IMR-90 (cell line): ENCODE results near the gene CCN6. TPM values are rescaled to one million over a fixed set of nuclear protein-coding genes. Genes with fewer than 3 reads are reported as not detected.

ENCODE experiments used
- ATAC-seq: fragments of 200-7000 bp; cut with Tn5 transposase; 2 replicates; pipeline ENCODE4 v1.9.1; 2020; ENCODE audit warnings: low read depth, mild to moderate bottlenecking, moderate library complexity
- BruUV-seq: library from RNA; stranded (reverse); fragments of 400-500 nt; replicated peaks from 2 replicates; lab custom pipeline; 2021; lab: Mats Ljungman, UMichigan
- CTCF ChIA-PET: fragments of 300-600 bp; formaldehyde crosslinking; extraction: SDS; loops from one replicate; lab custom pipeline; 2021; ENCODE audit warnings: antibody characterized with exemption; lab: Yijun Ruan, JAX
- POLR2A ChIA-PET: fragments of 300-600 bp; sonication (Branson Sonifier 250); formaldehyde crosslinking; loops from one replicate; lab custom pipeline; 2022; ENCODE audit warnings: antibody characterized with exemption; ENCODE audit not compliant: unreplicated experiment; lab: Charles Lee
- DNase-seq: peaks from one replicate; pipeline ENCODE4 v3.0.0; 2013
- H2AFZ ChIP-seq: replicated peaks from 2 replicates; pipeline ENCODE3; 2013; ENCODE audit warnings: low read length, mild to moderate bottlenecking; ENCODE audit not compliant: poor library complexity
- H2AK5ac ChIP-seq: 2 replicates; pipeline ENCODE4 v1.6.1; 2013; ENCODE audit warnings: low read depth, low read length, inconsistent platforms
- H2AK9ac ChIP-seq: replicated peaks from 2 replicates; pipeline ENCODE3; 2013; ENCODE audit warnings: mild to moderate bottlenecking, low read depth, low read length, moderate library complexity; ENCODE audit not compliant: poor library complexity
- H2BK120ac ChIP-seq: 2 replicates; pipeline ENCODE4 v1.6.1; 2013; ENCODE audit warnings: low read depth, low read length, inconsistent platforms
- H2BK15ac ChIP-seq: 3 replicates; pipeline ENCODE4 v1.6.1; 2013; ENCODE audit warnings: low read depth, low read length, inconsistent platforms
- H2BK20ac ChIP-seq: 2 replicates; pipeline ENCODE4 v1.6.1; 2013; ENCODE audit warnings: low read depth, mild to moderate bottlenecking, inconsistent platforms, low read length, moderate library complexity
- H2BK5ac ChIP-seq: 2 replicates; pipeline ENCODE4 v1.6.1; 2013; ENCODE audit warnings: mild to moderate bottlenecking, low read depth, low read length, inconsistent platforms; ENCODE audit not compliant: poor library complexity, severe bottlenecking
- H3K14ac ChIP-seq: replicated peaks from 2 replicates; pipeline ENCODE4 v1.6.1; 2013; ENCODE audit warnings: low read depth, low read length, inconsistent platforms
- H3K18ac ChIP-seq: 2 replicates; pipeline ENCODE4 v1.6.1; 2013; ENCODE audit warnings: low read depth, low read length, control low read depth
- H3K23ac ChIP-seq: 2 replicates; pipeline ENCODE4 v1.6.1; 2013; ENCODE audit warnings: low read depth, low read length, inconsistent platforms
- H3K27ac ChIP-seq: 2 replicates; pipeline ENCODE4 v1.5.1; 2013; ENCODE audit warnings: mild to moderate bottlenecking, control low read depth, low read length; ENCODE audit not compliant: insufficient read depth
- H3K27me3 ChIP-seq: 2 replicates; pipeline ENCODE4 v1.6.1; 2013; ENCODE audit warnings: low read length; ENCODE audit not compliant: control insufficient read depth, insufficient read depth
- H3K36me3 ChIP-seq: 2 replicates; pipeline ENCODE4 v1.6.1; 2013; ENCODE audit warnings: low read length, mixed read lengths; ENCODE audit not compliant: control insufficient read depth, insufficient read depth
- H3K4ac ChIP-seq: 2 replicates; pipeline ENCODE4 v1.6.1; 2013; ENCODE audit warnings: low read depth, low read length, inconsistent platforms
- H3K4me1 ChIP-seq: 2 replicates; pipeline ENCODE4 v1.6.1; 2013; ENCODE audit warnings: low read length, mixed read lengths; ENCODE audit not compliant: control insufficient read depth, insufficient read depth
- H3K4me2 ChIP-seq: 2 replicates; pipeline ENCODE4 v1.6.1; 2013; ENCODE audit warnings: low read depth, mild to moderate bottlenecking, control low read depth, low read length, moderate library complexity
- H3K4me3 ChIP-seq: 2 replicates; pipeline ENCODE4 v1.5.1; 2013; ENCODE audit warnings: low read depth, mild to moderate bottlenecking, control low read depth, low read length, moderate library complexity; ENCODE audit not compliant: insufficient read depth
- H3K56ac ChIP-seq: 2 replicates; pipeline ENCODE4 v1.6.1; 2013; ENCODE audit warnings: low read length, inconsistent platforms; ENCODE audit not compliant: insufficient read depth; ENCODE audit errors: extremely low read depth
- H3K79me1 ChIP-seq, 2 experiments: 2 replicates each; pipeline ENCODE4 v1.6.1; 2013; ENCODE audit warnings: low read length in 2 of 2, inconsistent platforms in 1 of 2, low read depth in 1 of 2
- H3K9ac ChIP-seq: 2 replicates; pipeline ENCODE4 v1.6.1; 2013; ENCODE audit warnings: low read depth, low read length, control low read depth
- H3K9me1 ChIP-seq: 2 replicates; pipeline ENCODE4 v1.6.1; 2013; ENCODE audit warnings: low read length, inconsistent platforms; ENCODE audit not compliant: insufficient read depth
- H3K9me3 ChIP-seq: 2 replicates; pipeline ENCODE4 v1.6.1; 2013; ENCODE audit warnings: low read length; ENCODE audit not compliant: control insufficient read depth, insufficient read depth
- H4K20me1 ChIP-seq: 2 replicates; pipeline ENCODE4 v1.6.1; 2013; ENCODE audit warnings: low read length, inconsistent platforms; ENCODE audit not compliant: insufficient read depth
- H4K5ac ChIP-seq: 2 replicates; pipeline ENCODE4 v1.6.1; 2013; ENCODE audit warnings: mild to moderate bottlenecking, low read depth, low read length, control low read depth
- H4K8ac ChIP-seq, 2 experiments: 2 replicates each; pipeline ENCODE4 v1.6.1; 2013; ENCODE audit warnings: low read depth in 2 of 2, low read length in 2 of 2, control low read depth in 1 of 2, inconsistent platforms in 1 of 2
- H4K91ac ChIP-seq: 2 replicates; pipeline ENCODE4 v1.6.1; 2013; ENCODE audit warnings: low read depth, low read length, inconsistent platforms; ENCODE audit not compliant: insufficient read depth
- CHD1 ChIP-seq: IDR thresholded peaks from 2 replicates; pipeline ENCODE4 v1.6.1; 2012; ENCODE audit warnings: low read depth, low read length, improper control_type of control experiment
- FOS ChIP-seq: fragments of 150-350 bp; IDR thresholded peaks from 2 replicates; pipeline ENCODE4 v1.6.1; 2016; ENCODE audit warnings: low read depth, low read length
- MAFK ChIP-seq: IDR thresholded peaks from 2 replicates; pipeline ENCODE4 v1.6.1; 2012; ENCODE audit warnings: low read depth, low read length, improper control_type of control experiment
- MXI1 ChIP-seq: IDR thresholded peaks from 2 replicates; pipeline ENCODE4 v1.6.1; 2012; ENCODE audit warnings: low read depth, mild to moderate bottlenecking, low read length, moderate library complexity, borderline replicate concordance
- NFE2L2 ChIP-seq: fragments of 150-350 bp; IDR thresholded peaks from 2 replicates; pipeline ENCODE4 v1.6.1; 2016; ENCODE audit warnings: low read depth, mild to moderate bottlenecking, low read length
- POLR2A ChIP-seq: IDR thresholded peaks from 2 replicates; pipeline ENCODE4 v1.6.1; 2012; ENCODE audit warnings: mild to moderate bottlenecking, low read depth, low read length
- RAD21 ChIP-seq: IDR thresholded peaks from 2 replicates; pipeline ENCODE4 v1.6.1; 2012; ENCODE audit warnings: low read length, improper control_type of control experiment
- RCOR1 ChIP-seq: IDR thresholded peaks from 2 replicates; pipeline ENCODE4 v1.6.1; 2012; ENCODE audit warnings: mild to moderate bottlenecking, low read length, improper control_type of control experiment; ENCODE audit not compliant: insufficient replicate concordance
- RFX5 ChIP-seq: IDR thresholded peaks from 2 replicates; pipeline ENCODE4 v1.8.0; 2012; ENCODE audit warnings: low read depth, mild to moderate bottlenecking, low read length, moderate library complexity
- SMC3 ChIP-seq: fragments of 150-350 bp; IDR thresholded peaks from 2 replicates; pipeline ENCODE4 v1.6.1; 2016; ENCODE audit warnings: low read depth, mild to moderate bottlenecking, antibody characterized with exemption, low read length, moderate library complexity
- WGBS, 2 experiments: methylation state at CpG; one replicate each; pipeline versions ENCODE4 v1.1.5 to v1.1.7; 2013; ENCODE audit warnings: missing lambda C conversion rate in 2 of 2; ENCODE audit not compliant: insufficient read length in 1 of 2; ENCODE audit errors: extremely low coverage in 2 of 2; 5-methylcytosine and 5-hydroxymethylcytosine counted together
- dilution Hi-C: fragments of 300-500 bp; cut with HindIII; formaldehyde crosslinking; loops from one replicate; pipeline ENCODE4 v1.14.3; 2018; ENCODE audit warnings: low sequenced_read_pairs; ENCODE audit not compliant: unreplicated experiment
- in situ Hi-C: fragments of 300-500 bp; cut with MboI; formaldehyde crosslinking; loops from 3 replicates; pipeline ENCODE4 v1.14.3; 2019; ENCODE audit warnings: low sequenced_read_pairs, inconsistent platforms, mixed read lengths
- intact Hi-C: fragments of 100-400 bp; cut with micrococcal nuclease; formaldehyde crosslinking; loops from 2 replicates; pipeline ENCODE4 v1.10.0; 2022
- polyA plus RNA-seq, 3 experiments: library from polyadenylated mRNA; depleted of rRNA; stranded (reverse); fragments of >200 nt; gene quantifications; 2 replicates each; pipeline ENCODE4 v1.2.3, GENCODE V29; 2012; ENCODE audit warnings: low replicate concordance in 1 of 3
- total RNA-seq: library from RNA; depleted of rRNA; stranded (reverse); fragments of >200 nt; gene quantifications from 2 replicates; pipeline ENCODE4 v1.2.3, GENCODE V29; 2012
- TF ChIP-seq, protein P1 (sequence below): conservative IDR thresholded peaks from 2 replicates; pipeline ENCODE4 v1.5.1; 2012; ENCODE audit warnings: mild to moderate bottlenecking, low read depth, low read length, improper control_type of control experiment

CCN6 gene
- total and polyA plus RNA-seq, 2 of the 4 experiments (the other 2 are of a cell fraction), result not detected

- H3K4ac ChIP-seq, result no peak overlapping the region
- H3K9me1 ChIP-seq, result 0 out of 2 replicates have a peak, but pooled peaks cover 3% of the 10 kb centered on the region
- H3K18ac ChIP-seq, result no peak overlapping the region
- no peaks in the 10 kb centered on the region for H3K4me1 ChIP-seq
- no peak overlapping the region for H3K56ac ChIP-seq
- dilution Hi-C loops, result no loop called here
- no peaks in the 10 kb centered on the region for H3K9me3 ChIP-seq
- H2AK5ac ChIP-seq, result no peak overlapping the region
- no peaks in the 10 kb centered on the region for H3K36me3 ChIP-seq
- H4K91ac ChIP-seq, result no peak overlapping the region
- WGBS, 2 experiments, result 54% methylated on average over 5 of the region's 15 CpGs; no CpG with 5 or more reads in 1 of the 2 experiments
- no peak overlapping the region for H2BK120ac ChIP-seq
- CTCF ChIA-PET, result interaction anchor here (1.2 to 1.5 kb wide), 3 partner anchors 9 to 304 kb away, joined by 3 to 5 read pairs (median 3); no protein-coding TSS in a partner anchor
- H4K5ac ChIP-seq, result no peak overlapping the region
- H3K14ac ChIP-seq, result no peak overlapping the region
- intact Hi-C loops, result loop anchor here (1.0 kb wide), 1 partner anchor 319 kb away; no protein-coding TSS in a partner anchor
- H3K27ac ChIP-seq, result no peak overlapping the region
- H2BK20ac ChIP-seq, result no peak overlapping the region
- H3K9ac ChIP-seq, result no peak overlapping the region
- H2AFZ ChIP-seq, result peak overlapping the region; percentile 67
- no peak overlapping the region for H2BK15ac ChIP-seq
- BruUV-seq, result no TSS peak
- H2BK5ac ChIP-seq, result no peak overlapping the region
- no peak overlapping the region for H3K4me2 ChIP-seq
- DNase-seq (peak; percentile 74), ATAC-seq (peak; percentile 66; the same call in 1 of the 2 replicates)
- no peak overlapping the region for H3K4me3 ChIP-seq
- no peak overlapping the region for H4K8ac ChIP-seq
- POLR2A ChIA-PET, result no interaction called here
- H3K23ac ChIP-seq, result no peak overlapping the region
- peaks cover 15% of the 10 kb centered on the region for H3K27me3 ChIP-seq
- no peaks in the 10 kb centered on the region for H4K20me1 ChIP-seq
- no peak for TF ChIP-seq MAFK
- TF ChIP-seq RFX5, result no peak
- no peak for TF ChIP-seq FOS
- TF ChIP-seq, protein P1, sequence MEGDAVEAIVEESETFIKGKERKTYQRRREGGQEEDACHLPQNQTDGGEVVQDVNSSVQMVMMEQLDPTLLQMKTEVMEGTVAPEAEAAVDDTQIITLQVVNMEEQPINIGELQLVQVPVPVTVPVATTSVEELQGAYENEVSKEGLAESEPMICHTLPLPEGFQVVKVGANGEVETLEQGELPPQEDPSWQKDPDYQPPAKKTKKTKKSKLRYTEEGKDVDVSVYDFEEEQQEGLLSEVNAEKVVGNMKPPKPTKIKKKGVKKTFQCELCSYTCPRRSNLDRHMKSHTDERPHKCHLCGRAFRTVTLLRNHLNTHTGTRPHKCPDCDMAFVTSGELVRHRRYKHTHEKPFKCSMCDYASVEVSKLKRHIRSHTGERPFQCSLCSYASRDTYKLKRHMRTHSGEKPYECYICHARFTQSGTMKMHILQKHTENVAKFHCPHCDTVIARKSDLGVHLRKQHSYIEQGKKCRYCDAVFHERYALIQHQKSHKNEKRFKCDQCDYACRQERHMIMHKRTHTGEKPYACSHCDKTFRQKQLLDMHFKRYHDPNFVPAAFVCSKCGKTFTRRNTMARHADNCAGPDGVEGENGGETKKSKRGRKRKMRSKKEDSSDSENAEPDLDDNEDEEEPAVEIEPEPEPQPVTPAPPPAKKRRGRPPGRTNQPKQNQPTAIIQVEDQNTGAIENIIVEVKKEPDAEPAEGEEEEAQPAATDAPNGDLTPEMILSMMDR, result peak; percentile 68
- peak; percentile 66 for TF ChIP-seq RAD21
- no peak for TF ChIP-seq RCOR1
- TF ChIP-seq POLR2A, result no peak
- TF ChIP-seq MXI1, result no peak
- TF ChIP-seq CHD1, result no peak
- peak; percentile 69 for TF ChIP-seq SMC3
- no peak for TF ChIP-seq NFE2L2
- in situ Hi-C loops, result loop anchor here (25.0 kb wide), 2 partner anchors 667 to 992 kb away; no protein-coding TSS in a partner anchor
- H3K79me1 ChIP-seq, result no peaks in the 10 kb centered on the region
- H2AK9ac ChIP-seq, result no peak overlapping the region
Observed at GRCh38 chr6:112029045-112029822, 24.7 kb upstream of the CCN6 start.
